ENCODE data around the gene COL27A1.

DNA sequence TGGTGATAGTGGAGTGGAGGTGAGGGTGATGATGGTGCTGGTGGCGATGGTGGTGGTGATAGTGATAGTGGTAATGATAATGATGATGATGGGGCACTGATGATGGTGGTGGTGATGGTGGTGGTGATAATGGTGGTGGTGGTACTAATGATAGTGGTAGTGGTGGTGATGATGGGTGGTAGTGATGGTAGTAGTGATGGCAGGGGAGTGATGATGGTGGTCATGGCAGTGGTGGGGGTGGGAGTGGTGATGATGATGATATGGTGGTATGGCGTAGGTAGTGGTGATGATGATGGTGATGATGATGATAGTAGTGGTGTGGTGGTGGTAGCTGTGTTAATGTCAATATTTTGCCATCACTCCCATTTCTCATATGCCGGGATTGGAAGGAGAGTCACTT, 123.0 kb downstream of the COL27A1 start:
- TF ChIP-seq ZFP30 (CRISPR knock-in tag; IDR thresholded peaks at IDR 0.05) (no peak), OSR1 (CRISPR knock-in tag; IDR thresholded peaks at IDR 0.05) (no peak), SNAI2 (CRISPR knock-in tag; IDR thresholded peaks at IDR 0.05) (no peak), ZNF70 (CRISPR knock-in tag; IDR thresholded peaks at IDR 0.05) (no peak)
- TF ChIP-seq, protein P1, sequence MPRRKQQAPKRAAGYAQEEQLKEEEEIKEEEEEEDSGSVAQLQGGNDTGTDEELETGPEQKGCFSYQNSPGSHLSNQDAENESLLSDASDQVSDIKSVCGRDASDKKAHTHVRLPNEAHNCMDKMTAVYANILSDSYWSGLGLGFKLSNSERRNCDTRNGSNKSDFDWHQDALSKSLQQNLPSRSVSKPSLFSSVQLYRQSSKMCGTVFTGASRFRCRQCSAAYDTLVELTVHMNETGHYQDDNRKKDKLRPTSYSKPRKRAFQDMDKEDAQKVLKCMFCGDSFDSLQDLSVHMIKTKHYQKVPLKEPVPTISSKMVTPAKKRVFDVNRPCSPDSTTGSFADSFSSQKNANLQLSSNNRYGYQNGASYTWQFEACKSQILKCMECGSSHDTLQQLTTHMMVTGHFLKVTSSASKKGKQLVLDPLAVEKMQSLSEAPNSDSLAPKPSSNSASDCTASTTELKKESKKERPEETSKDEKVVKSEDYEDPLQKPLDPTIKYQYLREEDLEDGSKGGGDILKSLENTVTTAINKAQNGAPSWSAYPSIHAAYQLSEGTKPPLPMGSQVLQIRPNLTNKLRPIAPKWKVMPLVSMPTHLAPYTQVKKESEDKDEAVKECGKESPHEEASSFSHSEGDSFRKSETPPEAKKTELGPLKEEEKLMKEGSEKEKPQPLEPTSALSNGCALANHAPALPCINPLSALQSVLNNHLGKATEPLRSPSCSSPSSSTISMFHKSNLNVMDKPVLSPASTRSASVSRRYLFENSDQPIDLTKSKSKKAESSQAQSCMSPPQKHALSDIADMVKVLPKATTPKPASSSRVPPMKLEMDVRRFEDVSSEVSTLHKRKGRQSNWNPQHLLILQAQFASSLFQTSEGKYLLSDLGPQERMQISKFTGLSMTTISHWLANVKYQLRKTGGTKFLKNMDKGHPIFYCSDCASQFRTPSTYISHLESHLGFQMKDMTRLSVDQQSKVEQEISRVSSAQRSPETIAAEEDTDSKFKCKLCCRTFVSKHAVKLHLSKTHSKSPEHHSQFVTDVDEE (CRISPR knock-in tag; IDR thresholded peaks at IDR 0.05) = no peak
- TF ChIP-seq, protein P2, sequence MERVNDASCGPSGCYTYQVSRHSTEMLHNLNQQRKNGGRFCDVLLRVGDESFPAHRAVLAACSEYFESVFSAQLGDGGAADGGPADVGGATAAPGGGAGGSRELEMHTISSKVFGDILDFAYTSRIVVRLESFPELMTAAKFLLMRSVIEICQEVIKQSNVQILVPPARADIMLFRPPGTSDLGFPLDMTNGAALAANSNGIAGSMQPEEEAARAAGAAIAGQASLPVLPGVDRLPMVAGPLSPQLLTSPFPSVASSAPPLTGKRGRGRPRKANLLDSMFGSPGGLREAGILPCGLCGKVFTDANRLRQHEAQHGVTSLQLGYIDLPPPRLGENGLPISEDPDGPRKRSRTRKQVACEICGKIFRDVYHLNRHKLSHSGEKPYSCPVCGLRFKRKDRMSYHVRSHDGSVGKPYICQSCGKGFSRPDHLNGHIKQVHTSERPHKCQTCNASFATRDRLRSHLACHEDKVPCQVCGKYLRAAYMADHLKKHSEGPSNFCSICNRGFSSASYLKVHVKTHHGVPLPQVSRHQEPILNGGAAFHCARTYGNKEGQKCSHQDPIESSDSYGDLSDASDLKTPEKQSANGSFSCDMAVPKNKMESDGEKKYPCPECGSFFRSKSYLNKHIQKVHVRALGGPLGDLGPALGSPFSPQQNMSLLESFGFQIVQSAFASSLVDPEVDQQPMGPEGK (CRISPR knock-in tag; IDR thresholded peaks at IDR 0.05; ENCODE audit: borderline replicate concordance) = no peak
- TF ChIP-seq, protein P3, sequence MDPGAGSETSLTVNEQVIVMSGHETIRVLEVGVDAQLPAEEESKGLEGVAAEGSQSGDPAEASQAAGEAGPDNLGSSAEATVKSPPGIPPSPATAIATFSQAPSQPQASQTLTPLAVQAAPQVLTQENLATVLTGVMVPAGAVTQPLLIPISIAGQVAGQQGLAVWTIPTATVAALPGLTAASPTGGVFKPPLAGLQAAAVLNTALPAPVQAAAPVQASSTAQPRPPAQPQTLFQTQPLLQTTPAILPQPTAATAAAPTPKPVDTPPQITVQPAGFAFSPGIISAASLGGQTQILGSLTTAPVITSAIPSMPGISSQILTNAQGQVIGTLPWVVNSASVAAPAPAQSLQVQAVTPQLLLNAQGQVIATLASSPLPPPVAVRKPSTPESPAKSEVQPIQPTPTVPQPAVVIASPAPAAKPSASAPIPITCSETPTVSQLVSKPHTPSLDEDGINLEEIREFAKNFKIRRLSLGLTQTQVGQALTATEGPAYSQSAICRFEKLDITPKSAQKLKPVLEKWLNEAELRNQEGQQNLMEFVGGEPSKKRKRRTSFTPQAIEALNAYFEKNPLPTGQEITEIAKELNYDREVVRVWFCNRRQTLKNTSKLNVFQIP (CRISPR knock-in tag; IDR thresholded peaks at IDR 0.05; ENCODE audit: borderline replicate concordance, low read depth) = no peak
